Stimulated activated CD8-positive, alpha-beta memory T cell treated with anti-CD3 and anti-CD28 coated beads, Interleukin-7, amount 100 ng/mL, for 24 hours (primary cell): Measurements from ENCODE around the gene MAPKAPK5.
"Not testable (repeated sequence)": the region's sequence is repeated elsewhere in the genome, so short reads cannot be mapped to it uniquely, and the experiment has no call there.

Experiments
- DNase-seq: peaks from one replicate; pipeline ENCODE4 v3.0.0-alpha.2; 2020; ENCODE audit warnings: low read depth

Gene MAPKAPK5

DNA sequence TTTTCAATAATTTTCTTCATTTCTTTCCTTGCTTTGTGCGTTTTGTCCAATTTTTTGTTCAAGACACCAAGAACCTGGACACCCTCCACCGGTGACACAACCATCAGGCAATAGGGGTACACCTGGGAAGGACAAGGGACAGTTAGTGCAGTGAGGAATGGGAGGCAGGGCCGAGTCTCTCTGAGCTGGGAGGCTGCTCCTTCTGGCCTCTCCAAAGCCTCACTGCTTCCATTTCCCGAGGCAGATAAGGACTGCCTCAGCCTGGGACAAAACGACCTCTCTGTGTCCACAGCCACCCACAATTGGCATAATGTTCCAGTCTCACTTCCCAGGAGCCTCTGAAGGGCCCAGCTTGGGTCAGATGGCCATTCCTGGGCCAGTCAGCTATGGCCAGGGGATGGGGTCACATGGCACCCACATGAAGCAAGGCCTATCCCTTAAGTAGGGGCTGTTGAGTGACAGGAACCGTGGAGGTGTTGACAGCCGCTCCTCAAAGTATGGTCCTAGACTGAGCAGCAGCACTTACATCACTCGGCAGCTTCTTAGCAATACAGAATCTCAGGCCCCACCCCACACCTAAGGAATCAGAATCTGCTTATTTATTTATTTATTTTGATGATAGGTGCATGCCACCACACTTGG lies 13.6 kb upstream of the MAPKAPK5 start:
- DNase-seq: no peak

DNA sequence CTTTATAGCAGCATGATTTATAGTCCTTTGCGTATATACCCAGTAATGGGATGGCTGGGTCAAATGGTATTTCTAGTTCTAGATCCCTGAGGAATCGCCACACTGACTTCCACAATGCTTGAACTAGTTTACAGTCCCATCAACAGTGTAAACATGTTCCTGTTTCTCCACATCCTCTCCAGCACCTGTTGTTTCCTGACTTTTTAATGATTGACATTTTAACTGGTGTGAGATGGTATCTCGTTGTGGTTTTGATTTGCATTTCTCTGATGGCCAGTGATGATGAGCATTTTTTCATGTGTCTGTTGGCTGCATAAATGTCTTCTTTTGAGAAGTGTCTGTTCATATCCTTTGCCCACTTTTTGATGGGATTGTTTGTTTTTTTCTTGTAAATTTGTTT lies 12.4 kb upstream of the MAPKAPK5 start:
- DNase-seq: not testable (repeated sequence)

DNA sequence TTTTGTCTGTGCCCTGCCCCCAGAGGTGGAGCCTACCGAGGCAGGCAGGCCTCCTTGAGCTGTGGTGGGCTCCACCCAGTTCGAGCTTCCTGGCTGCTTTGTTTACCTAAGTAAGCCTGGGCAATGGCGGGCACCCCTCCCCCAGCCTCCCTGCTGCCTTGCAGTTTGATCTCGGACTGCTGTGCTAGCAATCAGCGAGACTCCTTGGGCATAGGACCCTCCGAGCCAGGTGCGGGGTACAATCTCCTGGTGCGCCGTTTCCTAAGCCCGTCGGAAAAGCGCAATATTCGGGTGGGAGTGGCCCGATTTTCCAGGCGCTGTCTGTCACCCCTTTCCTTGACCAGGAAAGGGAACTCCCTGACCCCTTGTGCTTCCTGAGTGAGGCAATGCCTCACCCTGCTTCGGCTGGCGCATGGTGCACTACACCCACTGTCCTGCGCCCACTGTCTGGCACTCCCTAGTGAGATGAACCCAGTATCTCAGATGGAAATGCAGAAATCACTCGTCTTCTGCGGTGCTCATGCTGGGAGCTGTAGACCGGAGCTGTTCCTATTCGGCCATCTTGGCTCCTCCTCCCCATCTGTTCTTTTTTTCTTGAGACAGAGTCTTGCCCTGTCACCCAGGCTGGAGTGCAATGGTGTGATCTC lies 7.2 kb upstream of the MAPKAPK5 start:
- not testable (repeated sequence) for DNase-seq

DNA sequence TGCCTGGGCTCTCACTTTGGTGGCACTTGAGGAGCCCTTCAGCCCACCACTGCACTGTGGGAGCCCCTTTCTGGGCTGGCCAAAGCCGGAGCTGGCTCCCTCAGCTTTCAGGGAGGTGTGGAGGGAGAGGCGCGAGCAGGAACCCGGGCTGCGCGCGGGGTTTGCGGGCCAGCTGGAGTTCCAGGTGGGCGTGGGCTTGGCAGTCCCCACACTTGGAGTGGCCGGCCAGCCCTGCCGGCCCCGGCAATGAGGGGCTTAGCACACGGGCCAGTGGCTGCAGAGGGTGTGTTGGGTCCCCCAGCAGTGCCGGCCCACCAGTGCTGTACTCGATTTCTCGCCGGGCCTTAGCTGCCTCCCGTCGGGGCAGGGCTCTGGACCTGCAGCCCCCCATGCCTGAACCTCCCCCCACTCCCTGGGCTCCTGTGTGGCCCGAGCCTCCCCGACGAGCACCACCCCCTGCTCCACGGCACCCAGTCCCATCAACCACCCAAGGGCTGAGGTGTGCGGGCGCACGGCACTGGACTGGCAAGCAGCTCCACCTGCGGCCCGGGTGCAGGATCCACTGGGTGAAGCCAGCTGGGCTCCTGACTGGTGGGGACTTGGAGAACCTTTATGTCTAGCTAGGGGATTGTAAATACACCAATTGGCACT lies 6.4 kb upstream of the MAPKAPK5 start:
- DNase-seq: not testable (repeated sequence)

DNA sequence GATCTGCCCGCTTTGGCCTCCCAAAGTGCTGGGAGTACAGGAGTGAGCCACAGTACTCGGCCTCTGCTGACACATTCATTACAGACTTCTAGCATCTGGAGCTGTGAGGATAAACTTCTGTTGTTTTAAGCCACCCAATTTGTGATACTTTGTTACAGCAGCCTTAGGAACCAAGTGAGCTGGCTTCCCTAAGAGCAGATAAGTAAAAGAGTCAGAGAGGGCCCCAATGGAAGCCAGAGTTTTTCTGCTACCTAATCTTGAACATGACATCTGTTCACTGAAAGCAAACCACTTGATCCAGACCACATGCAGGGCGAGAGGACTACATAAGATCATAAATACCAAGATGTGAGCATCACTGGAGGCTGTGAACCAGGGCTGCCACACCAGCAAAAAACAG lies 3.7 kb upstream of the MAPKAPK5 start:
- no peak for DNase-seq

DNA sequence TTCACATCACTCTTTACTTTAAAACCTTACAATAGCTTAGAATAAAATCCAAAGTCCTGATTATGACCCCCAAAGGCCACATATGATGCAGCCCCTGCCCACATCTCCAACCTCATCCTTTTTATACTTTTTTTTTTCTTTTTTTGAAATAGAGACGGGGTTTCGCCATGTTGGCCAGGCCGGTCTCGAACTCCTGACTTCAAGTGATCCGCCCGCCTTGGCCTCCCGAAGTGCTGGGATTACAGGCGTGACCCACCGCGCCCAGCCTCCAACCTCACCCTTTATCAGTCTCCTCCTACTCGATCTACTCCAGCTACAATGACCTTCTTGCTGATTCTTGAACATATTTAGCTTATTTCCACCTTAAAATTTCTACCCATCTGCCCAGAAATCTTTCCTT lies 1.2 kb upstream of the MAPKAPK5 start:
- no peak for DNase-seq

DNA sequence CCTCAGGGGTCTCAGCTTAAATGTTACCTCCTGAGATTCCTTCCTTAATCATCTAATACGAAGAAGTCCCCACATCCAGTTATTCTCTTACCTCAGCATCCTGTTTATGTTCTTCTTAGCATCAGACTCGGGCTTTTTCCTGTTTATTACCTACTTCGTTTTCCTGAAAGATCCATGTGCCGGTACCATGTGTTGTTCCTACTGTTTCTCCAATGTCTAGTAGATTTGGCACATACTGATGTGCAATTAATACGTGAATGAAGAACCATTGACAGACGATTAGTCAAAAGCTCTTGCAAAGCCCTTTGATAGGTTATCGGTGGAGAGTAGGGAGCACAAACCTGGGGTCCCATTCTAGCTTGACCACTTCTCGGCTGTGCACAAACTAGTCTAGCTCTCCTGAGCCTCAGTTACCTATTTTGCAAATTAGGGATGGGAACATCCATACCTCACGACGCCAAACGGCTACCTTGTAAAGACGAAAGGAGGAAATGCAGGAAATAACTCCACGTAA lies 735 bp upstream of the MAPKAPK5 start:
- DNase-seq: peak; percentile 1

GRCh38 chr12:111842556-111843396 lies 748 bp downstream of the MAPKAPK5 start:
- peak; percentile 2 for DNase-seq

DNA sequence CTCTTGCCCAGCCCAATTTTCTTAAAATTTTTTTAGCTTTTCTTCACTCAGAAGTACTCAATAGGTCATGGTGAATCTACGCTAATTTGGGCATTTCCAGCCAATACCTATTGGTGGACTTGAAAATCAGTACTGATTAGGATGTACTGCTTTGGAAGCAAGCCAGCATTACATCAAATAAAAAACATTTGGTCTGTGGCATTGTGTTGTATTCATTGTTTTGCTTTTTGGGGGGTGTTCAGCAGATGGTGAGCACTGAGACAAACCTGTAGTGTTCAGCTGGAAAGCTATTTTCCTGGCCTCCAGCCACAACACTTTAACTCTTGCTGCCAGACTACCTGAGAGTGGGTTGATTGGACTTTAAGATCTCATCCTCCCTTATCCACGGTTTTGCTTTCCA lies 4.0 kb downstream of the MAPKAPK5 start:
- no peak for DNase-seq

GRCh38 chr12:111850526-111850925 lies 8.5 kb downstream of the MAPKAPK5 start:
- DNase-seq: no peak

GRCh38 chr12:111858186-111858585 lies 16.2 kb downstream of the MAPKAPK5 start:
- DNase-seq: no peak

DNA sequence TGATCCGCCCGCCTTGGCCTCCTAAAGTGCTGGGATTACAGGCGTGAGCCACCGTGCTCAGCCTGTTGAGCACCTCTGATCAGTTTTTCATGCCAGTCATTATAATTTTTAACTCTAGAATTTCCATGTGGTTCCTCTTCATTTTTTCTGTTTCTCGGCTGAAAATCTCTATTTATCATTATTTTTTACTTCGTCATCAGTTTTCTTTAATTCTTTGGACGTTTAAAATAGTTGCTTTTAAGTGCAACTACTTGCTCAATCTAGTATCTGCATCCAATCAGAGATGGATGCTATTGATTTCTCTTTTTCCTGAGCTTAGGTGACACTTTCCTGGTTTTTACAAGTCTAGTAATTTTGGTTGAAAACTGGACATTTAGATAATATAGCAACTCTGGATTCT lies 16.8 kb downstream of the MAPKAPK5 start:
- no peak for DNase-seq

DNA sequence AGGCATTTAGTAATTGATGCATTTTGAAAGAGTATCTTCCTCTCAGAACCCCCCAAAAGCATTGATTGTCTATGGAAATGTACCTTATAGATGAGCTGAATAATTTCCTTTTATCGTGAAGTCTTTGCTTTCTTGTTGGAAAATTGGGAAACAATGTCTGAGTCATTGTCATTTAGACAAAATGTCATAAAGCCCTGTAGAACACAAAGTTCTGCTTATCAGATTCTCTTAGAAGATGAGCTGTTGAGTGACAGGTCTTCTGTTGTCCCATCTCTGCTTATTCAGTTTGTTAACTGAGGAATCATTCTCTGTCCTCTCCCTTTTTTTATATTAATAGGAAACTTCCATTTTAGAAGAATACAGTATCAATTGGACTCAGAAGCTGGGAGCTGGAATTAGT lies 22.9 kb downstream of the MAPKAPK5 start:
- DNase-seq: no peak

GRCh38 chr12:111867531-111867930 lies 25.5 kb downstream of the MAPKAPK5 start:
- no peak for DNase-seq

DNA sequence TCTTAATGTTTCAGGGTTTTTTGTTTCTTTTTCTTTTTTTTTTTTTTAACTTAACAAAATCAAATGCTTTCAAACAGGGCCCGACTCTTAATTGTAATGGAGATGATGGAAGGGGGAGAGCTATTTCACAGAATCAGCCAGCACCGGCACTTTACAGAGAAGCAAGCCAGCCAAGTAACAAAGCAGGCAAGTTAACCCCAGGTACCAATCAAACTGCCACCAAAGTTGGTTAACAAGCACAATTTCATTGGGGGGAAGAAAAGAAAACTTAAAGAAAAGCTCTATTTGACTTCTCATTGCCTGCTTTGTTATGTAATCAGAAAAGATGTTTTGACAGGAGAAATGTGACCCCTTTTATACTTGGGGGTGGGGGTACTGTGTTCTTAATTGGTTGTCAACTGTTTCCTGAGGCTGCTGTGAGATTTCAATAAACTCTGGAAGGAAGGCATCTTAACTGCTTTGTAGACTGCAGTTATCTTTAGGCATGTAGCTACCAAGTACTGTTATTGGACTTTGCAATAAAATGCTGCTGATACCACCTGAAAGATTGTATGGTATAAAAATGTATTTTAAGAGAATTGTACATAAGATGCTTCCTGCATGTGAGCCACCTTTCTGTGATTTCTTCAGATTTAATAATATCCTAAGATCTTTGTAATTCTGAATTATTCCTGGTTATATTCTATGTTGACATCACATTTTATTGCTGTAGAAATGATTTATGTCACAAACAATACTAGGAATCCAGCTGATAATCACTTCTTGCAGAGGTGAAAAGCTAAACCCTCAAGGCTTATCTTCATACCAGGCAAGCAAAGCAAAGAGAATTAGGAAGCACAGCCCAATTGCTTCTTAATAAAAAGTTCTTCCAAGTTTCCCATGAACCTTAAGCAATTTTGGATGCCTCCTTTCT lies 26.9 kb downstream of the MAPKAPK5 start:
- DNase-seq: no peak

GRCh38 chr12:111869671-111870070 lies 27.6 kb downstream of the MAPKAPK5 start:
- DNase-seq: no peak

DNA sequence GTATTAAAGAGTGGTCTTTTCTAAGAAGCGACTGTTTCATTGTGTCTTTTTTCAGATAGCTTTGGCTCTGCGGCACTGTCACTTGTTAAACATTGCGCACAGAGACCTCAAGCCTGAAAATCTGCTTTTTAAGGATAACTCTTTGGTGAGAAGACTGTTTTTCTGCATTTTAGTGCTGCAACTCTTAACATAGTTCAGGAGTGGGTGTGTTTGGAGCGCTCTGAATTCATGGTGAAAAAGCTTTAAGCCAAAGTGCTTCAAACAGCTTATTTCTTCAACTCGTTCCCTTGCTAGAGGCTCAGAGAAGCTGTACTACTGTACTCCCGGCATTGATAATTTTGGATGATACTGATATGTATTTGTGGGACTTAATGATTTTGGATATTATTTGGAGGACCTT lies 28.2 kb downstream of the MAPKAPK5 start:
- DNase-seq: no peak

GRCh38 chr12:111870706-111871105 lies 28.7 kb downstream of the MAPKAPK5 start:
- DNase-seq: no peak

DNA sequence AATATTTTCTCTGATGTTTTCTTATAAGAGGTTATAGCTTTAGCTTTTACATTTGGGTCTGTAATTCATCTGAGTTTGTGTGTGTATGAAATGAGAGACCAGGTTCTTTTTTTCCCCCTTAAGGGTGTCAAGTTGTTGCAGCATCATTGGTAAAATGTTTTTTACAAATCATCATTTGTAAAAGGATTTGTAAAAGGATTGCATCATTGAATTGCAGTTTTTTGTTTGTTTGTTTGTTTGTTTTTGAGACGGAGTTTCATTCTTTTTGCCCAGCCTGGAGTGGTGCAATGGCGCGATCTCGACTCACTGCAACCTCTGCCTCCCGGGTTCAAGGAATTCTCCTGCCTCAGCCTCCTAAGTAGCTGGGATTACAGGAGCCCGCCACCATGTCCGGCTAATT lies 31.1 kb downstream of the MAPKAPK5 start:
- no peak for DNase-seq

DNA sequence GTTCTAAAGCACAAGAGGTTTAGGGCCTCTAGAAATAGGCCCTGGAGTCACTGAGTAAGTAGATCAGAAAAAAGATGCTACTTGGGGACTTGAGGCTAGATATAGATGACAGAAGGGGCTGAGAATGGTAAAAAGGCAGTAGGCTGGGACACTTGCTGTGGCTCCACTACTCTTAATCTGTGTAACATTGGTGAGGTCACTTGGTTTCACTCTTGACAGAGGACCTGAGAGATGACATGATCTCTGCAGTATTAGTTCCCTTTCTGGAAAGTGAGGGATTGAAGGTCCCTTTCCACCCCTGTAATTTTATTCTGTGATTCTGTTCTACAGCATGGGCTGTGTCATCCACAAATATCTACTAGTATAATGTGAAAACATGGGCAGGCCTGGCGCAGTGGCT lies 39.7 kb downstream of the MAPKAPK5 start:
- DNase-seq: no peak
